Esophagus muscularis mucosa (tissue), 4 donors: ENCODE measurements around the gene GNS. TPM values are rescaled to one million over a fixed set of nuclear protein-coding genes. Genes with fewer than 3 reads are reported as not detected.

Source experiments
- DNase-seq: peaks from one replicate; pipeline ENCODE4 v3.0.0-alpha.2; 2017; ENCODE audit errors: extremely low spot score
- H3K27ac ChIP-seq, 4 donors: fragments of 200-600 bp; sonication (generic); replicated peaks in 1 of 4; 1 replicate in 3 of 4; 2 replicates in 1 of 4; pipeline ENCODE4 v1.5.1; 2016 to 2019; ENCODE audit warnings: mild to moderate bottlenecking in 1 of 4
- H3K27me3 ChIP-seq, 4 donors: fragments of 200-600 bp; sonication (generic); one replicate each; pipeline versions ENCODE4 v1.5.1 to v1.6.0; 2016 to 2019
- H3K36me3 ChIP-seq, 4 donors: fragments of 200-600 bp; sonication (generic); one replicate each; pipeline ENCODE4 v1.5.1; 2016 to 2019
- H3K4me1 ChIP-seq, 4 donors: fragments of 200-600 bp; sonication (generic); one replicate each; pipeline ENCODE4 v1.5.1; 2016 to 2019
- H3K4me3 ChIP-seq, 4 donors: fragments of 200-600 bp; sonication (generic); 1 replicate in 2 of 4; 2 replicates in 2 of 4; pipeline ENCODE4 v1.5.1; 2016 to 2019; ENCODE audit warnings: mild to moderate bottlenecking in 4 of 4, moderate library complexity in 1 of 4
- H3K9me3 ChIP-seq, 4 donors: fragments of 200-600 bp; sonication (generic); 1 replicate in 3 of 4; 2 replicates in 1 of 4; pipeline ENCODE4 v1.5.1; 2016 to 2019
- EP300 ChIP-seq: sonication (generic); formaldehyde crosslinking; IDR thresholded peaks from one replicate; pipeline ENCODE4 v1.6.1; 2017; ENCODE audit warnings: antibody characterized with exemption
- POLR2A ChIP-seq: fragments of 450-650 bp; IDR thresholded peaks from one replicate; pipeline ENCODE4 v1.6.1; 2017; ENCODE audit warnings: antibody characterized with exemption, moderate library complexity, mild to moderate bottlenecking, low read depth
- POLR2AphosphoS5 ChIP-seq, 2 donors: sonication (generic); formaldehyde crosslinking; IDR thresholded peaks; one replicate each; pipeline ENCODE4 v1.6.1; 2017; ENCODE audit warnings: antibody characterized with exemption in 2 of 2
- WGBS: methylation state at CpG from one replicate; pipeline ENCODE4 v1.1.5; 2018; 5-methylcytosine and 5-hydroxymethylcytosine counted together
- intact Hi-C: fragments of 100-400 bp; cut with DNase I; formaldehyde crosslinking; loops from one replicate; pipeline ENCODE4 v1.15.1; 2023
- total RNA-seq, 4 donors: library from RNA; depleted of rRNA; stranded (reverse); fragments of >200 nt; gene quantifications; one replicate each; pipeline versions ENCODE4 v1.1.0 to v1.2.1, GENCODE V29; 2016
- TF ChIP-seq, protein P1 (sequence below), 3 experiments: fragments of 200-600 bp in 2 of 3; fragments of 450-650 bp in 1 of 3; sonication (generic) in 2 of 3; IDR thresholded peaks; one replicate each; pipeline ENCODE4 v1.5.1; 2017 to 2019; ENCODE audit warnings: antibody characterized with exemption in 3 of 3, mild to moderate bottlenecking in 2 of 3, moderate library complexity in 1 of 3

The GNS gene
- total RNA-seq, 4 donors from 2014 or later = 71.0 to 92.9 (median 89.9) TPM

GRCh38 chr12:64743206-64743605 lies 16.0 kb downstream of the GNS start:
- H3K4me1 ChIP-seq = peaks cover 0 to 7% (median 2%) of the 10 kb centered on the region in 4 donors
- DNase-seq = no peak
- intact Hi-C loops = no loop called here
- H3K27ac ChIP-seq = no peak overlapping the region
- WGBS = 96% methylated on average over 3 of the region's 3 CpGs
- H3K27me3 ChIP-seq = no peaks in the 10 kb centered on the region
- H3K4me3 ChIP-seq = no peak overlapping the region
- H3K9me3 ChIP-seq = no peaks in the 10 kb centered on the region
- TF ChIP-seq POLR2A = no peak
- TF ChIP-seq, protein P1, sequence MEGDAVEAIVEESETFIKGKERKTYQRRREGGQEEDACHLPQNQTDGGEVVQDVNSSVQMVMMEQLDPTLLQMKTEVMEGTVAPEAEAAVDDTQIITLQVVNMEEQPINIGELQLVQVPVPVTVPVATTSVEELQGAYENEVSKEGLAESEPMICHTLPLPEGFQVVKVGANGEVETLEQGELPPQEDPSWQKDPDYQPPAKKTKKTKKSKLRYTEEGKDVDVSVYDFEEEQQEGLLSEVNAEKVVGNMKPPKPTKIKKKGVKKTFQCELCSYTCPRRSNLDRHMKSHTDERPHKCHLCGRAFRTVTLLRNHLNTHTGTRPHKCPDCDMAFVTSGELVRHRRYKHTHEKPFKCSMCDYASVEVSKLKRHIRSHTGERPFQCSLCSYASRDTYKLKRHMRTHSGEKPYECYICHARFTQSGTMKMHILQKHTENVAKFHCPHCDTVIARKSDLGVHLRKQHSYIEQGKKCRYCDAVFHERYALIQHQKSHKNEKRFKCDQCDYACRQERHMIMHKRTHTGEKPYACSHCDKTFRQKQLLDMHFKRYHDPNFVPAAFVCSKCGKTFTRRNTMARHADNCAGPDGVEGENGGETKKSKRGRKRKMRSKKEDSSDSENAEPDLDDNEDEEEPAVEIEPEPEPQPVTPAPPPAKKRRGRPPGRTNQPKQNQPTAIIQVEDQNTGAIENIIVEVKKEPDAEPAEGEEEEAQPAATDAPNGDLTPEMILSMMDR (IDR thresholded peaks at IDR 0.05) = no peak
- H3K36me3 ChIP-seq = peaks cover 25 to 97% (median 68%) of the 10 kb centered on the region in 4 donors

DNA sequence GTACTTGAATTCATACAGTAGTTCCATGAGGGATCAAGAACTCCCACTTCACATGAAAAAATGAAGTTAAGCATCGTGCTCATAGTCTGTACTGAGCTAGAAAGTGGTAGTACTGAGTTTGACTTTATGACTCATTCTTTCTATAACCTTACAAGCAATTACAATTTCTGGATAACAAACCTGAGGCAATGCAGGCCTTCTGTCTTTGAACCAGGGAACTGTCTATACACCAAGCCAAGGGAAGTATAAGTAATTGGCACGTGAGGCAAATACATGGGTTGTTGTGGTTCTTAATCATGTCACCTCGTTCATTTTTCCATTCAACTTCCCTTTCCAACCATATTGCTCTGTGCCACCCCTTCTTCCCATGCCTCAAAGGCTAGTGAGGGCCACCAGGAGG lies 16.8 kb downstream of the GNS start:
- H3K27ac ChIP-seq = no peak overlapping the region
- no peak for DNase-seq
- TF ChIP-seq POLR2AphosphoS5 (IDR thresholded peaks at IDR 0.05) (no peak), POLR2A (no peak), EP300 (no peak)
- TF ChIP-seq, protein P1 (IDR thresholded peaks at IDR 0.05) = no peak
- H3K36me3 ChIP-seq = peaks cover 29 to 97% (median 76%) of the 10 kb centered on the region in 4 donors
- 82% methylated on average over 3 of the region's 3 CpGs for whole genome bisulfite sequencing
- H3K4me3 ChIP-seq = no peak overlapping the region
- peaks cover 0 to 4% (median 0%) of the 10 kb centered on the region in 4 donors for H3K4me1 ChIP-seq
- no peaks in the 10 kb centered on the region for H3K9me3 ChIP-seq
- intact Hi-C loops = no loop called here
- no peaks in the 10 kb centered on the region for H3K27me3 ChIP-seq

GRCh38 chr12:64740646-64741045 lies 18.6 kb downstream of the GNS start:
- no peak overlapping the region for H3K27ac ChIP-seq
- peaks cover 44 to 98% (median 86%) of the 10 kb centered on the region in 4 donors for H3K36me3 ChIP-seq
- TF ChIP-seq, protein P1 (IDR thresholded peaks at IDR 0.05) = no peak
- TF ChIP-seq POLR2A (no peak), POLR2AphosphoS5 (IDR thresholded peaks at IDR 0.05) (no peak), EP300 (no peak)
- no peaks in the 10 kb centered on the region for H3K9me3 ChIP-seq
- intact Hi-C loops = no loop called here
- H3K4me3 ChIP-seq = no peak overlapping the region
- no peaks in the 10 kb centered on the region for H3K27me3 ChIP-seq
- peaks cover 0 to 4% (median 0%) of the 10 kb centered on the region in 4 donors for H3K4me1 ChIP-seq
- DNase-seq = no peak
- 70% methylated on average over 2 of the region's 2 CpGs for WGBS

DNA sequence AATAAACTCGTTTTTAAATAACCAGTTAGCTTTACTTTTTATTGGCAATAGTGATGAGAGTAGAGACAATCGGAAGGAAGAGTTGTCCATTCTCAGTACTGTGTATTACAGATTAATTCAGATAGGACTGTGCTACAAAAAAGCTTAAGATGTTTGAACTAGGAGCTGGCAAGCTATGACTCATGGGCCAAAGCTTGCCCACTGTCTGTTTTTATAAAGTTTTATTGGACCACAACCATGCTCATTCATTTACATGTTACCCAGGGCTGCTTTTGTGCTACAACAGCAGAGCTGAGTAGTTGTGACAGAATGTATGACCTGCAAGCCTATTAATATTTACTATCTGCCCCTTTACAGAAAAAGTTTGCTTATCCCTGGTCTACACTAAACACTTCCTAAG lies 19.4 kb downstream of the GNS start:
- Histone ChIP-seq H3K4me3 (no peak overlapping the region), H3K27me3 (no peaks in the 10 kb centered on the region), H3K27ac (no peak overlapping the region), H3K36me3 (peaks cover 47 to 98% (median 94%) of the 10 kb centered on the region in 4 donors), H3K9me3 (no peaks in the 10 kb centered on the region), H3K4me1 (no peaks in the 10 kb centered on the region)
- intact Hi-C loops = no loop called here
- WGBS = 87% methylated on average over 2 of the region's 2 CpGs
- DNase-seq = no peak
- TF ChIP-seq POLR2A (no peak), EP300 (no peak), POLR2AphosphoS5 (IDR thresholded peaks at IDR 0.05) (no peak)
- TF ChIP-seq, protein P1 (IDR thresholded peaks at IDR 0.05) = no peak

GRCh38 chr12:64737539-64737938 lies 21.7 kb downstream of the GNS start:
- Histone ChIP-seq H3K36me3 (peaks cover 50 to 91% (median 86%) of the 10 kb centered on the region in 4 donors), H3K27me3 (no peaks in the 10 kb centered on the region), H3K4me3 (no peak overlapping the region), H3K9me3 (no peaks in the 10 kb centered on the region), H3K4me1 (no peaks in the 10 kb centered on the region), H3K27ac (no peak overlapping the region)
- DNase-seq = no peak
- TF ChIP-seq, protein P1 (IDR thresholded peaks at IDR 0.05) = no peak
- TF ChIP-seq POLR2A (no peak), POLR2AphosphoS5 (IDR thresholded peaks at IDR 0.05) (no peak), EP300 (no peak)
- 73% methylated on average over 1 of the region's 1 CpG for WGBS
- intact Hi-C loops = no loop called here
